Mammary epithelial cell (primary cell): ENCODE measurements around the gene IRAK4.

Experiments
- CTCF ChIP-seq, 2 donors: IDR thresholded peaks in 1 of 2; conservative IDR thresholded peaks in 1 of 2; 2 replicates each; pipeline ENCODE4 v1.5.1; 2011 to 2012; ENCODE audit warnings: inconsistent platforms in 2 of 2, low read length in 2 of 2, mild to moderate bottlenecking in 2 of 2, control low read depth in 1 of 2, low read depth in 1 of 2; ENCODE audit not compliant: insufficient read depth in 1 of 2; ENCODE audit errors: extremely low read depth in 1 of 2
- EZH2 ChIP-seq: IDR thresholded peaks from 2 replicates; pipeline ENCODE4 v1.6.1; 2012; ENCODE audit warnings: low read length, inconsistent platforms, borderline replicate concordance

- TF ChIP-seq CTCF (conservative IDR thresholded peaks at IDR 0.05 in 1 of 2, IDR thresholded peaks at IDR 0.05 in 1 of 2; ENCODE audit: extremely low read depth in 1 of 2, insufficient read depth in 1 of 2, low read depth in 1 of 2, low read length in 2 of 2) (no peak), EZH2 (no peak)
Observed at GRCh38 chr12:43824207-43824775, 65.5 kb downstream of the IRAK4 start.
